Thyroid gland (tissue), 4 donors: ENCODE measurements around the gene NCOA3.

Source experiments
- POLR2A ChIP-seq, 2 donors: fragments of 450-650 bp; IDR thresholded peaks; one replicate each; pipeline ENCODE4 v1.6.1; 2017; ENCODE audit warnings: antibody characterized with exemption in 2 of 2, mild to moderate bottlenecking in 2 of 2, moderate library complexity in 1 of 2
- TF ChIP-seq, protein P1 (sequence below), 6 experiments: fragments of 200-600 bp in 3 of 6; fragments of 450-650 bp in 3 of 6; sonication (generic) in 3 of 6; IDR thresholded peaks; one replicate each; pipeline ENCODE4 v1.5.1; 2016 to 2019; ENCODE audit warnings: antibody characterized with exemption in 6 of 6, mild to moderate bottlenecking in 2 of 6, inconsistent platforms in 1 of 6, moderate library complexity in 1 of 6

DNA sequence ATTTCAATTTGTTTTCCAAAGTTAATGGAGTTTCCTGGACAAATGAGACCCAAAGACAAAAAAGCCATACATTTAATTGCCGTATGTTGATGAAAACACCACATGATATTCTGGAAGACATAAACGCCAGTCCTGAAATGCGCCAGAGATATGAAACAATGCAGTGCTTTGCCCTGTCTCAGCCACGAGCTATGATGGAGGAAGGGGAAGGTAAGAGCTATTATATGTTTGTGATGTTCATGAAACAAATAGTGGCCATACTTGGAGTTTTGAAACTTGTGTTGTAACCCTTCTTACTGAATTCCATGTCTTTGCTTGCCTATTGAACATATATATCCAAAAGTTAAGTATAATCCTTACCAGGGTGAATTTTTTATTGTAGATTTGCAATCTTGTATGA is 125.9 kb downstream of the NCOA3 start:
- no peak for TF ChIP-seq POLR2A (IDR thresholded peaks at IDR 0.05)
- TF ChIP-seq, protein P1, sequence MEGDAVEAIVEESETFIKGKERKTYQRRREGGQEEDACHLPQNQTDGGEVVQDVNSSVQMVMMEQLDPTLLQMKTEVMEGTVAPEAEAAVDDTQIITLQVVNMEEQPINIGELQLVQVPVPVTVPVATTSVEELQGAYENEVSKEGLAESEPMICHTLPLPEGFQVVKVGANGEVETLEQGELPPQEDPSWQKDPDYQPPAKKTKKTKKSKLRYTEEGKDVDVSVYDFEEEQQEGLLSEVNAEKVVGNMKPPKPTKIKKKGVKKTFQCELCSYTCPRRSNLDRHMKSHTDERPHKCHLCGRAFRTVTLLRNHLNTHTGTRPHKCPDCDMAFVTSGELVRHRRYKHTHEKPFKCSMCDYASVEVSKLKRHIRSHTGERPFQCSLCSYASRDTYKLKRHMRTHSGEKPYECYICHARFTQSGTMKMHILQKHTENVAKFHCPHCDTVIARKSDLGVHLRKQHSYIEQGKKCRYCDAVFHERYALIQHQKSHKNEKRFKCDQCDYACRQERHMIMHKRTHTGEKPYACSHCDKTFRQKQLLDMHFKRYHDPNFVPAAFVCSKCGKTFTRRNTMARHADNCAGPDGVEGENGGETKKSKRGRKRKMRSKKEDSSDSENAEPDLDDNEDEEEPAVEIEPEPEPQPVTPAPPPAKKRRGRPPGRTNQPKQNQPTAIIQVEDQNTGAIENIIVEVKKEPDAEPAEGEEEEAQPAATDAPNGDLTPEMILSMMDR (IDR thresholded peaks at IDR 0.05), result no peak
